IMR-90 (cell line): ENCODE results near the gene MMP21. TPM values are rescaled to one million over a fixed set of nuclear protein-coding genes. Genes with fewer than 3 reads are reported as not detected.

Source experiments
- ATAC-seq: fragments of 200-7000 bp; cut with Tn5 transposase; 2 replicates; pipeline ENCODE4 v1.9.1; 2020; ENCODE audit warnings: low read depth, mild to moderate bottlenecking, moderate library complexity
- BruUV-seq: library from RNA; stranded (reverse); fragments of 400-500 nt; replicated peaks from 2 replicates; lab custom pipeline; 2021; lab: Mats Ljungman, UMichigan
- CTCF ChIA-PET: fragments of 300-600 bp; formaldehyde crosslinking; extraction: SDS; loops from one replicate; lab custom pipeline; 2021; ENCODE audit warnings: antibody characterized with exemption; lab: Yijun Ruan, JAX
- POLR2A ChIA-PET: fragments of 300-600 bp; sonication (Branson Sonifier 250); formaldehyde crosslinking; loops from one replicate; lab custom pipeline; 2022; ENCODE audit warnings: antibody characterized with exemption; ENCODE audit not compliant: unreplicated experiment; lab: Charles Lee
- DNase-seq: peaks from one replicate; pipeline ENCODE4 v3.0.0; 2013
- H2AFZ ChIP-seq: replicated peaks from 2 replicates; pipeline ENCODE3; 2013; ENCODE audit warnings: low read length, mild to moderate bottlenecking; ENCODE audit not compliant: poor library complexity
- H2AK5ac ChIP-seq: 2 replicates; pipeline ENCODE4 v1.6.1; 2013; ENCODE audit warnings: low read depth, low read length, inconsistent platforms
- H2AK9ac ChIP-seq: replicated peaks from 2 replicates; pipeline ENCODE3; 2013; ENCODE audit warnings: mild to moderate bottlenecking, low read depth, low read length, moderate library complexity; ENCODE audit not compliant: poor library complexity
- H2BK120ac ChIP-seq: 2 replicates; pipeline ENCODE4 v1.6.1; 2013; ENCODE audit warnings: low read depth, low read length, inconsistent platforms
- H2BK15ac ChIP-seq: 3 replicates; pipeline ENCODE4 v1.6.1; 2013; ENCODE audit warnings: low read depth, low read length, inconsistent platforms
- H2BK20ac ChIP-seq: 2 replicates; pipeline ENCODE4 v1.6.1; 2013; ENCODE audit warnings: low read depth, mild to moderate bottlenecking, inconsistent platforms, low read length, moderate library complexity
- H2BK5ac ChIP-seq: 2 replicates; pipeline ENCODE4 v1.6.1; 2013; ENCODE audit warnings: mild to moderate bottlenecking, low read depth, low read length, inconsistent platforms; ENCODE audit not compliant: poor library complexity, severe bottlenecking
- H3K14ac ChIP-seq: replicated peaks from 2 replicates; pipeline ENCODE4 v1.6.1; 2013; ENCODE audit warnings: low read depth, low read length, inconsistent platforms
- H3K18ac ChIP-seq: 2 replicates; pipeline ENCODE4 v1.6.1; 2013; ENCODE audit warnings: low read depth, low read length, control low read depth
- H3K23ac ChIP-seq: 2 replicates; pipeline ENCODE4 v1.6.1; 2013; ENCODE audit warnings: low read depth, low read length, inconsistent platforms
- H3K27ac ChIP-seq: 2 replicates; pipeline ENCODE4 v1.5.1; 2013; ENCODE audit warnings: mild to moderate bottlenecking, control low read depth, low read length; ENCODE audit not compliant: insufficient read depth
- H3K27me3 ChIP-seq: 2 replicates; pipeline ENCODE4 v1.6.1; 2013; ENCODE audit warnings: low read length; ENCODE audit not compliant: control insufficient read depth, insufficient read depth
- H3K36me3 ChIP-seq: 2 replicates; pipeline ENCODE4 v1.6.1; 2013; ENCODE audit warnings: low read length, mixed read lengths; ENCODE audit not compliant: control insufficient read depth, insufficient read depth
- H3K4ac ChIP-seq: 2 replicates; pipeline ENCODE4 v1.6.1; 2013; ENCODE audit warnings: low read depth, low read length, inconsistent platforms
- H3K4me1 ChIP-seq: 2 replicates; pipeline ENCODE4 v1.6.1; 2013; ENCODE audit warnings: low read length, mixed read lengths; ENCODE audit not compliant: control insufficient read depth, insufficient read depth
- H3K4me2 ChIP-seq: 2 replicates; pipeline ENCODE4 v1.6.1; 2013; ENCODE audit warnings: low read depth, mild to moderate bottlenecking, control low read depth, low read length, moderate library complexity
- H3K4me3 ChIP-seq: 2 replicates; pipeline ENCODE4 v1.5.1; 2013; ENCODE audit warnings: low read depth, mild to moderate bottlenecking, control low read depth, low read length, moderate library complexity; ENCODE audit not compliant: insufficient read depth
- H3K56ac ChIP-seq: 2 replicates; pipeline ENCODE4 v1.6.1; 2013; ENCODE audit warnings: low read length, inconsistent platforms; ENCODE audit not compliant: insufficient read depth; ENCODE audit errors: extremely low read depth
- H3K79me1 ChIP-seq, 2 experiments: 2 replicates each; pipeline ENCODE4 v1.6.1; 2013; ENCODE audit warnings: low read length in 2 of 2, inconsistent platforms in 1 of 2, low read depth in 1 of 2
- H3K9ac ChIP-seq: 2 replicates; pipeline ENCODE4 v1.6.1; 2013; ENCODE audit warnings: low read depth, low read length, control low read depth
- H3K9me1 ChIP-seq: 2 replicates; pipeline ENCODE4 v1.6.1; 2013; ENCODE audit warnings: low read length, inconsistent platforms; ENCODE audit not compliant: insufficient read depth
- H3K9me3 ChIP-seq: 2 replicates; pipeline ENCODE4 v1.6.1; 2013; ENCODE audit warnings: low read length; ENCODE audit not compliant: control insufficient read depth, insufficient read depth
- H4K20me1 ChIP-seq: 2 replicates; pipeline ENCODE4 v1.6.1; 2013; ENCODE audit warnings: low read length, inconsistent platforms; ENCODE audit not compliant: insufficient read depth
- H4K5ac ChIP-seq: 2 replicates; pipeline ENCODE4 v1.6.1; 2013; ENCODE audit warnings: mild to moderate bottlenecking, low read depth, low read length, control low read depth
- H4K8ac ChIP-seq, 2 experiments: 2 replicates each; pipeline ENCODE4 v1.6.1; 2013; ENCODE audit warnings: low read depth in 2 of 2, low read length in 2 of 2, control low read depth in 1 of 2, inconsistent platforms in 1 of 2
- H4K91ac ChIP-seq: 2 replicates; pipeline ENCODE4 v1.6.1; 2013; ENCODE audit warnings: low read depth, low read length, inconsistent platforms; ENCODE audit not compliant: insufficient read depth
- CEBPB ChIP-seq: IDR thresholded peaks from 2 replicates; pipeline ENCODE4 v1.6.1; 2012; ENCODE audit warnings: low read depth, low read length, improper control_type of control experiment
- CHD1 ChIP-seq: IDR thresholded peaks from 2 replicates; pipeline ENCODE4 v1.6.1; 2012; ENCODE audit warnings: low read depth, low read length, improper control_type of control experiment
- FOS ChIP-seq: fragments of 150-350 bp; IDR thresholded peaks from 2 replicates; pipeline ENCODE4 v1.6.1; 2016; ENCODE audit warnings: low read depth, low read length
- MAFK ChIP-seq: IDR thresholded peaks from 2 replicates; pipeline ENCODE4 v1.6.1; 2012; ENCODE audit warnings: low read depth, low read length, improper control_type of control experiment
- MAZ ChIP-seq: IDR thresholded peaks from 2 replicates; pipeline ENCODE4 v1.6.1; 2012; ENCODE audit warnings: low read depth, mild to moderate bottlenecking, low read length, improper control_type of control experiment, moderate library complexity, borderline replicate concordance
- MXI1 ChIP-seq: IDR thresholded peaks from 2 replicates; pipeline ENCODE4 v1.6.1; 2012; ENCODE audit warnings: low read depth, mild to moderate bottlenecking, low read length, moderate library complexity, borderline replicate concordance
- NFE2L2 ChIP-seq: fragments of 150-350 bp; IDR thresholded peaks from 2 replicates; pipeline ENCODE4 v1.6.1; 2016; ENCODE audit warnings: low read depth, mild to moderate bottlenecking, low read length
- POLR2A ChIP-seq: IDR thresholded peaks from 2 replicates; pipeline ENCODE4 v1.6.1; 2012; ENCODE audit warnings: mild to moderate bottlenecking, low read depth, low read length
- RAD21 ChIP-seq: IDR thresholded peaks from 2 replicates; pipeline ENCODE4 v1.6.1; 2012; ENCODE audit warnings: low read length, improper control_type of control experiment
- RCOR1 ChIP-seq: IDR thresholded peaks from 2 replicates; pipeline ENCODE4 v1.6.1; 2012; ENCODE audit warnings: mild to moderate bottlenecking, low read length, improper control_type of control experiment; ENCODE audit not compliant: insufficient replicate concordance
- RFX5 ChIP-seq: IDR thresholded peaks from 2 replicates; pipeline ENCODE4 v1.8.0; 2012; ENCODE audit warnings: low read depth, mild to moderate bottlenecking, low read length, moderate library complexity
- SMC3 ChIP-seq: fragments of 150-350 bp; IDR thresholded peaks from 2 replicates; pipeline ENCODE4 v1.6.1; 2016; ENCODE audit warnings: low read depth, mild to moderate bottlenecking, antibody characterized with exemption, low read length, moderate library complexity
- WGBS, 2 experiments: methylation state at CpG; one replicate each; pipeline versions ENCODE4 v1.1.5 to v1.1.7; 2013; ENCODE audit warnings: missing lambda C conversion rate in 2 of 2; ENCODE audit not compliant: insufficient read length in 1 of 2; ENCODE audit errors: extremely low coverage in 2 of 2; 5-methylcytosine and 5-hydroxymethylcytosine counted together
- dilution Hi-C: fragments of 300-500 bp; cut with HindIII; formaldehyde crosslinking; loops from one replicate; pipeline ENCODE4 v1.14.3; 2018; ENCODE audit warnings: low sequenced_read_pairs; ENCODE audit not compliant: unreplicated experiment
- in situ Hi-C: fragments of 300-500 bp; cut with MboI; formaldehyde crosslinking; loops from 3 replicates; pipeline ENCODE4 v1.14.3; 2019; ENCODE audit warnings: low sequenced_read_pairs, inconsistent platforms, mixed read lengths
- intact Hi-C: fragments of 100-400 bp; cut with micrococcal nuclease; formaldehyde crosslinking; loops from 2 replicates; pipeline ENCODE4 v1.10.0; 2022
- polyA plus RNA-seq, 3 experiments: library from polyadenylated mRNA; depleted of rRNA; stranded (reverse); fragments of >200 nt; gene quantifications; 2 replicates each; pipeline ENCODE4 v1.2.3, GENCODE V29; 2012; ENCODE audit warnings: low replicate concordance in 1 of 3
- total RNA-seq: library from RNA; depleted of rRNA; stranded (reverse); fragments of >200 nt; gene quantifications from 2 replicates; pipeline ENCODE4 v1.2.3, GENCODE V29; 2012
- TF ChIP-seq, protein P1 (sequence below): fragments of 150-350 bp; IDR thresholded peaks from 2 replicates; pipeline ENCODE4 v1.6.1; 2017; ENCODE audit warnings: mild to moderate bottlenecking, antibody characterized with exemption, low read length, low read depth
- TF ChIP-seq, protein P2 (sequence below): conservative IDR thresholded peaks from 2 replicates; pipeline ENCODE4 v1.5.1; 2012; ENCODE audit warnings: mild to moderate bottlenecking, low read depth, low read length, improper control_type of control experiment
- TF ChIP-seq, protein P3 (sequence below): fragments of 150-350 bp; IDR thresholded peaks from 2 replicates; pipeline ENCODE4 v1.6.1; 2016; ENCODE audit warnings: low read depth, mild to moderate bottlenecking, low read length, moderate library complexity, borderline replicate concordance

Gene MMP21
- total and polyA plus RNA-seq, 2 of the 4 experiments (the other 2 are of a cell fraction), result not detected

DNA sequence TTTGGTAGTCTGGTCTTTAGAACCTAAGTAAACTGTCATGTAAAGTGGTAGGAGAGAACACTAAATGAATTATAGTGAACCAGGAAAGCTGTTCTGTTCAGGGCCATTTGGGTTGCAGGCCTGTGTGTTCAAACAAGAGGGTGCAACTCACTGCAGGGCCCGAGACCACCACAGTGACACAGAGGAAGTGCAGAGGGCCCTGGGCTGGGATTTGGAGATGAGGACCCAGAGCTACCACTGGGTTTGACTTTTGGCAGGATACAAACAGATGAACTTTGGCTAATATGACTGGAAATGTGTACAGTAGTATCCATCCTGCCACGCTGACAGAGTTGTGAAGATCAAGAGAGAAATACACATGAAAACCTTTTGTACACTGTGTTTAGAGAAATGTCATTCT lies 9.8 kb downstream of the MMP21 start:
- Histone ChIP-seq H4K5ac (no peak overlapping the region), H4K20me1 (no peaks in the 10 kb centered on the region), H3K9ac (no peak overlapping the region), H3K14ac (no peak overlapping the region), H3K4me1 (no peaks in the 10 kb centered on the region), H3K4me2 (no peak overlapping the region), H3K27me3 (no peaks in the 10 kb centered on the region), H3K23ac (no peak overlapping the region), H3K79me1 (no peaks in the 10 kb centered on the region), H3K18ac (no peak overlapping the region), H2BK120ac (no peak overlapping the region), H4K91ac (no peak overlapping the region), H3K36me3 (peaks cover 22% of the 10 kb centered on the region), H2AFZ (no peak overlapping the region), H3K4me3 (no peak overlapping the region), H2BK15ac (no peak overlapping the region), H2AK9ac (no peak overlapping the region), H4K8ac (no peak overlapping the region), H2BK5ac (no peak overlapping the region), H3K56ac (no peak overlapping the region), H3K4ac (no peak overlapping the region), H2AK5ac (no peak overlapping the region), H2BK20ac (no peak overlapping the region), H3K9me3 (no peaks in the 10 kb centered on the region), H3K27ac (no peak overlapping the region), H3K9me1 (no peaks in the 10 kb centered on the region)
- in situ Hi-C loops, result no loop called here
- no peak for TF ChIP-seq FOS
- TF ChIP-seq MXI1, result no peak
- TF ChIP-seq CEBPB, result no peak
- no peak for TF ChIP-seq RFX5
- no peak for TF ChIP-seq MAFK
- TF ChIP-seq CHD1, result no peak
- TF ChIP-seq MAZ, result no peak
- TF ChIP-seq, protein P1, sequence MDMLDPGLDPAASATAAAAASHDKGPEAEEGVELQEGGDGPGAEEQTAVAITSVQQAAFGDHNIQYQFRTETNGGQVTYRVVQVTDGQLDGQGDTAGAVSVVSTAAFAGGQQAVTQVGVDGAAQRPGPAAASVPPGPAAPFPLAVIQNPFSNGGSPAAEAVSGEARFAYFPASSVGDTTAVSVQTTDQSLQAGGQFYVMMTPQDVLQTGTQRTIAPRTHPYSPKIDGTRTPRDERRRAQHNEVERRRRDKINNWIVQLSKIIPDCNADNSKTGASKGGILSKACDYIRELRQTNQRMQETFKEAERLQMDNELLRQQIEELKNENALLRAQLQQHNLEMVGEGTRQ, result no peak
- TF ChIP-seq NFE2L2, result no peak
- TF ChIP-seq, protein P2, sequence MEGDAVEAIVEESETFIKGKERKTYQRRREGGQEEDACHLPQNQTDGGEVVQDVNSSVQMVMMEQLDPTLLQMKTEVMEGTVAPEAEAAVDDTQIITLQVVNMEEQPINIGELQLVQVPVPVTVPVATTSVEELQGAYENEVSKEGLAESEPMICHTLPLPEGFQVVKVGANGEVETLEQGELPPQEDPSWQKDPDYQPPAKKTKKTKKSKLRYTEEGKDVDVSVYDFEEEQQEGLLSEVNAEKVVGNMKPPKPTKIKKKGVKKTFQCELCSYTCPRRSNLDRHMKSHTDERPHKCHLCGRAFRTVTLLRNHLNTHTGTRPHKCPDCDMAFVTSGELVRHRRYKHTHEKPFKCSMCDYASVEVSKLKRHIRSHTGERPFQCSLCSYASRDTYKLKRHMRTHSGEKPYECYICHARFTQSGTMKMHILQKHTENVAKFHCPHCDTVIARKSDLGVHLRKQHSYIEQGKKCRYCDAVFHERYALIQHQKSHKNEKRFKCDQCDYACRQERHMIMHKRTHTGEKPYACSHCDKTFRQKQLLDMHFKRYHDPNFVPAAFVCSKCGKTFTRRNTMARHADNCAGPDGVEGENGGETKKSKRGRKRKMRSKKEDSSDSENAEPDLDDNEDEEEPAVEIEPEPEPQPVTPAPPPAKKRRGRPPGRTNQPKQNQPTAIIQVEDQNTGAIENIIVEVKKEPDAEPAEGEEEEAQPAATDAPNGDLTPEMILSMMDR, result no peak
- TF ChIP-seq, protein P3, sequence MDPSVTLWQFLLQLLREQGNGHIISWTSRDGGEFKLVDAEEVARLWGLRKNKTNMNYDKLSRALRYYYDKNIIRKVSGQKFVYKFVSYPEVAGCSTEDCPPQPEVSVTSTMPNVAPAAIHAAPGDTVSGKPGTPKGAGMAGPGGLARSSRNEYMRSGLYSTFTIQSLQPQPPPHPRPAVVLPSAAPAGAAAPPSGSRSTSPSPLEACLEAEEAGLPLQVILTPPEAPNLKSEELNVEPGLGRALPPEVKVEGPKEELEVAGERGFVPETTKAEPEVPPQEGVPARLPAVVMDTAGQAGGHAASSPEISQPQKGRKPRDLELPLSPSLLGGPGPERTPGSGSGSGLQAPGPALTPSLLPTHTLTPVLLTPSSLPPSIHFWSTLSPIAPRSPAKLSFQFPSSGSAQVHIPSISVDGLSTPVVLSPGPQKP, result no peak
- TF ChIP-seq RAD21, result no peak
- no peak for TF ChIP-seq RCOR1
- TF ChIP-seq POLR2A, result no peak
- no peak for TF ChIP-seq SMC3
- WGBS, 2 experiments, result no CpG with 5 or more reads among the region's 2 CpGs
- ATAC-seq, result no peak
- BruUV-seq, result no TSS peak
- no peak for DNase-seq
- CTCF ChIA-PET, result no interaction called here
- POLR2A ChIA-PET, result no interaction called here
- intact Hi-C loops, result no loop called here
- dilution Hi-C loops, result no loop called here
